ENCODE data around the gene GUCD1. TPM values are rescaled to one million over a fixed set of nuclear protein-coding genes. Genes with fewer than 3 reads are reported as not detected.
A peak's percentile ranks its signal among the peaks of the same experiment; 100 is the strongest.

Gene GUCD1
- total and polyA plus RNA-seq, 2 of the 13 experiments (the other 11 are each of a cell fraction or from before 2014, with no cell fraction given): 128 to 245 TPM

DNA sequence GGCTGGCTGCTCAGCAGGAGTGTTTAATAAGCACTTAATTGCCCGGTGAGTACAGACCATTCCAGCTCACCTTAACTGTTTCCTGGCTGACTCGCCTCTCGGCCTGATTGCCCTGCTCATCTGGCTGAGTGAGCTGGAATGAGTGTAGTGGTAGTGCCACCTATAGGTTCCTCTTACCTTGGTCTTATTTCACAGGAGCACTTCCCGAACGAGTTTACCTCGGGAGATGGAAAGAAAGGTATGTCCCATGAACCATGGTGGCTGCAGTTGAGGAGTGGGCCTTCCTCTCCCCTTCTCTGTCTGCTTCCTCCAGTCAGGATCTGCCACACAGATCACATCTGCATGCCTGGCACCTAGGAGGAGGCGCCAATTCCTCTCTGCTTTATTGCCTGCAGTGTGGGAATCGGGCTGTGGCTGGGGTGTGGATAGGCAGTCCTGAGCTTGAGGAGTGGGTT, 33.1 kb downstream of the GUCD1 start (continued):
- TF ChIP-seq, protein P1, sequence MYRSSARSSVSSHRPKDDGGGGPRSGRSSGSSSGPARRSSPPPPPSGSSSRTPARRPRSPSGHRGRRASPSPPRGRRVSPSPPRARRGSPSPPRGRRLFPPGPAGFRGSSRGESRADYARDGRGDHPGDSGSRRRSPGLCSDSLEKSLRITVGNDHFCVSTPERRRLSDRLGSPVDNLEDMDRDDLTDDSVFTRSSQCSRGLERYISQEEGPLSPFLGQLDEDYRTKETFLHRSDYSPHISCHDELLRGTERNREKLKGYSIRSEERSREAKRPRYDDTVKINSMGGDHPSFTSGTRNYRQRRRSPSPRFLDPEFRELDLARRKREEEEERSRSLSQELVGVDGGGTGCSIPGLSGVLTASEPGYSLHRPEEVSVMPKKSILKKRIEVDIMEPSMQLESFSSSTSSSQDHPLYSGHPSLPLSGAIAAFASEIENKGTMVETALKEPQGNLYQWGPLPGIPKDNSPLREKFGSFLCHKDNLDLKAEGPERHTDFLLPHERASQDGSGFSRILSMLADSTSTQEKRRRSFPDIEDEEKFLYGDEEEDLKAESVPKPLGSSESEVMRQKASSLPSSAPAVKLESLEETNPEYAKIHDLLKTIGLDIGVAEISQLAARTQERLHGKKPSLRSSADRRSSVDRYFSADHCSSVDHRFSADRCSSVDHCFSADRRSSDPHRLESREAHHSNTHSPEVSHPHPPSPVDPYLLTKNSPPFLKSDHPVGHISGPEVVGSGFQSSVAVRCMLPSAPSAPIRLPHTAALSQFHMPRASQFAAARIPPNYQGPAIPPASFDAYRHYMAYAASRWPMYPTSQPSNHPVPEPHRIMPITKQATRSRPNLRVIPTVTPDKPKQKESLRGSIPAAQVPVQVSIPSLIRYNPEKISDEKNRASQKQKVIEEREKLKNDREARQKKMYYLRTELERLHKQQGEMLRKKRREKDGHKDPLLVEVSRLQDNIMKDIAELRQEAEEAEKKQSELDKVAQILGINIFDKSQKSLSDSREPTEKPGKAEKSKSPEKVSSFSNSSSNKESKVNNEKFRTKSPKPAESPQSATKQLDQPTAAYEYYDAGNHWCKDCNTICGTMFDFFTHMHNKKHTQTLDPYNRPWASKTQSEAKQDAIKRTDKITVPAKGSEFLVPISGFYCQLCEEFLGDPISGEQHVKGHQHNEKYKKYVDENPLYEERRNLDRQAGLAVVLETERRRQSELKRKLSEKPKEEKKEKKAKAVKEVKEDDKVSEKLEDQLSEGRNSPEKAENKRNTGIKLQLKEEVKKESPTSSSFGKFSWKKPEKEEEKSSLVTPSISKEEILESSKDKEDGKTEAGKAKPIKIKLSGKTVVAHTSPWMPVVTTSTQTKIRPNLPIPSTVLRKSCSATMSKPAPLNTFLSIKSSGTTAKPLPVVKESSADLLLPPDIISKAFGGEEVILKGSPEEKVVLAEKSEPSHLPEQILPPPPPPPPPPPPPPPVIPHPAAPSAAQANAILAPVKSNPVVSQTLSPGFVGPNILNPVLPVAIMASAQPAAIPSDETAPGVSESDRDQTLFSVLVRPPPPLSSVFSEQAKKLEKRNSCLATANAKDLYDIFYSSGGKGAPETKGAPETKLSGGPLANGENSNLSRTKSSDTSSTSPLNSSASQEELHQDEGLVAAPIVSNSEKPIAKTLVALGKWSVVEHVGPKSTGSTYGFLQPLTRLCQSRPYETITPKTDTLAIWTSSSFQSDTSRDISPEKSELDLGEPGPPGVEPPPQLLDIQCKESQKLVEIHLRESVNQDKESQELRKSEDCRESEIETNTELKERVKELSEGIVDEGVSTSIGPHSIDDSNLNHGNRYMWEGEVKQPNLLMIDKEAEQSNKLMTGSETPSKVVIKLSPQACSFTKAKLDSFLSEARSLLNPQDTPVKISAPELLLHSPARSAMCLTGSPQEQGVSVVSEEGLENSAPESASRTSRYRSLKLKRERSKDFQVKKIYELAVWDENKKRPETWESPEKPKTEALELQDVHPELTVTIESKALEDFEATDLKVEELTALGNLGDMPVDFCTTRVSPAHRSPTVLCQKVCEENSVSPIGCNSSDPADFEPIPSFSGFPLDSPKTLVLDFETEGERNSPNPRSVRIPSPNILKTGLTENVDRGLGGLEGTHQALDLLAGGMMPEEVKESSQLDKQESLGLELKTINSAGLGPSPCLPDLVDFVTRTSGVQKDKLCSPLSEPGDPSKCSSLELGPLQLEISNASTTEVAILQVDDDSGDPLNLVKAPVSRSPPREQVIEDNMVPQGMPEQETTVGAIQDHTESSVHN (CRISPR knock-in tag; IDR thresholded peaks at IDR 0.05): no peak
- TF ChIP-seq, protein P2, sequence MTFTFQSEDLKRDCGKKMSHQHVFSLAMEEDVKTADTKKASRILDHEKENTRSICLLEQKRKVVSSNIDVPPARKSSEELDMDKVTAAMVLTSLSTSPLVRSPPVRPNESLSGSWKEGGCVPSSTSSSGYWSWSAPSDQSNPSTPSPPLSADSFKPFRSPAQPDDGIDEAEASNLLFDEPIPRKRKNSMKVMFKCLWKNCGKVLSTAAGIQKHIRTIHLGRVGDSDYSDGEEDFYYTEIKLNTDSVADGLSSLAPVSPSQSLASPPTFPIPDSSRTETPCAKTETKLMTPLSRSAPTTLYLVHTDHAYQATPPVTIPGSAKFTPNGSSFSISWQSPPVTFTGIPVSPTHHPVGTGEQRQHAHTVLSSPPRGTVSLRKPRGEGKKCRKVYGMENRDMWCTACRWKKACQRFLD (CRISPR knock-in tag; IDR thresholded peaks at IDR 0.05; ENCODE audit: borderline replicate concordance): 0 out of 2 replicates have a peak, but pooled peaks have one; percentile 23
